GM10266 (cell line): ENCODE results near the gene NT5DC2.

Source experiments
- DNase-seq: peaks from one replicate; pipeline ENCODE4 v3.0.0; 2012; ENCODE audit errors: extremely low spot score
- TF ChIP-seq, protein P1 (sequence below): IDR thresholded peaks from 2 replicates; pipeline ENCODE4 v1.5.1; 2012; ENCODE audit warnings: mild to moderate bottlenecking, low read depth; ENCODE audit not compliant: control insufficient read depth, insufficient read depth; ENCODE audit errors: missing control alignments

NT5DC2 gene

DNA sequence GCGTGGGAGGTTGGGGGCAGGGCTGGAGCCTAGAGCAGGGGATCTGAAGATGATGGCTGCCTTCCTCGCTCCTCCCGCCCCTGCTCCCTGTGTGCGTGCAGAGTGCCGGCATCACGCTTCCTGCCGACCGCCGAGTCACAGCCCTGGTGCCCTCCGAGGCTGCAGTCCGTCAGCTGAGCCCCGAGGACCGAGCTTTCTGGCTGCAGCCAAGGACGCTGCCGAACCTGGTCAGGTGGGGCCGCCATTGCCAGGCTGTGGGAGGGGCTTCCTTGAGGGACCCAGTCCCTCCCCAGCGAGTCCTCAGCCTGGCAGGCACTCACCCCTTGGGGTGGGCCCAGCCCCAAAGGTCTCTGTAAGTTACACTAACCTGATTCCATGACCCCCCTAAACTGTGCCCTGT, 20.9 kb downstream of the NT5DC2 start:
- no peak for DNase-seq
- TF ChIP-seq, protein P1, sequence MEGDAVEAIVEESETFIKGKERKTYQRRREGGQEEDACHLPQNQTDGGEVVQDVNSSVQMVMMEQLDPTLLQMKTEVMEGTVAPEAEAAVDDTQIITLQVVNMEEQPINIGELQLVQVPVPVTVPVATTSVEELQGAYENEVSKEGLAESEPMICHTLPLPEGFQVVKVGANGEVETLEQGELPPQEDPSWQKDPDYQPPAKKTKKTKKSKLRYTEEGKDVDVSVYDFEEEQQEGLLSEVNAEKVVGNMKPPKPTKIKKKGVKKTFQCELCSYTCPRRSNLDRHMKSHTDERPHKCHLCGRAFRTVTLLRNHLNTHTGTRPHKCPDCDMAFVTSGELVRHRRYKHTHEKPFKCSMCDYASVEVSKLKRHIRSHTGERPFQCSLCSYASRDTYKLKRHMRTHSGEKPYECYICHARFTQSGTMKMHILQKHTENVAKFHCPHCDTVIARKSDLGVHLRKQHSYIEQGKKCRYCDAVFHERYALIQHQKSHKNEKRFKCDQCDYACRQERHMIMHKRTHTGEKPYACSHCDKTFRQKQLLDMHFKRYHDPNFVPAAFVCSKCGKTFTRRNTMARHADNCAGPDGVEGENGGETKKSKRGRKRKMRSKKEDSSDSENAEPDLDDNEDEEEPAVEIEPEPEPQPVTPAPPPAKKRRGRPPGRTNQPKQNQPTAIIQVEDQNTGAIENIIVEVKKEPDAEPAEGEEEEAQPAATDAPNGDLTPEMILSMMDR: no peak

DNA sequence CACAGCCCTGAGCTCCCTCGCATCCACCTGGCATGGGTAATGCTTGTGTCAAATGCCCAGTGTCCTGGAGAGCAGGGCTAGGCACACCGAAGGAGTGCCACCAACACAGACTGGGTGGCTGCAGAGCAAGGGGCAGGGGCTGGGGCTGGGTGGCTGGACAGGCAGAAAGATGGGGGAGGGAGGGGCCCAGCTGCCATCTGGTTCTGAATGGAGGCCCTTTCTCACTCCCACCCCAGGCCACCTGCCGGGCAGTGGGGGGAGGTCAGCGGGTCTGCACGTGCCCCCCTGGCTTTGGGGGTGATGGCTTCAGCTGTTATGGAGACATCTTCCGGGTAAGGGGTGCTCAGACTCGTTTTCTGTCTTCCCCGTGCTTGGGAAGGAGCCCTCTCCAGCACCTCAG, 21.6 kb downstream of the NT5DC2 start:
- no peak for DNase-seq
- TF ChIP-seq, protein P1: no peak

DNA sequence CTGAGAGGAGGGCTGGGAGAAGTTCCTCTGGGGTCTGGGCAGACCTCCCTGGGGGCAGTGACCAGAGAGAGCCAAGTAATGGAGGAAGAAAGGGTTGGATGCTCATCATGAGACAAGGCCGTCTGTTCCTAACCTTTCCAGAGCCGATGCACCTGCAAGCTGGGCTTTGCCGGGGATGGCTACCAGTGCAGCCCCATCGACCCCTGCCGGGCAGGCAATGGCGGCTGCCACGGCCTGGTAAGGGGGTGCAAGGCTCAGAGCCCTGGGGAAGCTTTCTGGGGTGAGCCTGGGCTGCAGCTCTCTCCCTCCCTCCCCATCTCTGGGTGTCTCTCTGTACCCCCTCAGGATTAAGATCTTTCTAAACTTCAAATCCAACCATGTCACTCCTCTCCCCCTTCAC, 22.1 kb downstream of the NT5DC2 start:
- TF ChIP-seq, protein P1: no peak
- DNase-seq: no peak

DNA sequence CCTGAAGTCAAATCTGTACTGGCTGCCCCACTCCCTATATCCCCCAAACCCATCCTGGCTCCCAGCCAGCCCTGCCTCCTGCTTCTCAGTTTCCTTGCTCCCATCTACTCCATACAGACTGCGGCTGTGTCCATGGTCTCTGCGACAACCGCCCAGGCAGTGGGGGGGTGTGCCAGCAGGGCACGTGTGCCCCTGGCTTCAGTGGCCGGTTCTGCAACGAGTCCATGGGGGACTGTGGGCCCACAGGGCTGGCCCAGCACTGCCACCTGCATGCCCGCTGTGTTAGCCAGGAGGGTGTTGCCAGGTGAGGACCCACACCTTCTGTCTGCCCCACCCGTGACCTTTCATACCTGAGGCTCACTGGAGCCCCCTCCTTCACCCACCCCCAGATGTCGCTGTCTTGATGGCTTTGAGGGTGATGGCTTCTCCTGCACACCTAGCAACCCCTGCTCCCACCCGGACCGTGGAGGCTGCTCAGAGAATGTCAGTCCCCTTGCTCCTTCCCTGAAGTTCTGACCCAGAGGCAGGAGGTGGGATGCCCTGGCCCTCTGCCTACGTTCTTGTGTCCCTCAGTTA, 23.8 kb downstream of the NT5DC2 start:
- no peak for DNase-seq

DNA sequence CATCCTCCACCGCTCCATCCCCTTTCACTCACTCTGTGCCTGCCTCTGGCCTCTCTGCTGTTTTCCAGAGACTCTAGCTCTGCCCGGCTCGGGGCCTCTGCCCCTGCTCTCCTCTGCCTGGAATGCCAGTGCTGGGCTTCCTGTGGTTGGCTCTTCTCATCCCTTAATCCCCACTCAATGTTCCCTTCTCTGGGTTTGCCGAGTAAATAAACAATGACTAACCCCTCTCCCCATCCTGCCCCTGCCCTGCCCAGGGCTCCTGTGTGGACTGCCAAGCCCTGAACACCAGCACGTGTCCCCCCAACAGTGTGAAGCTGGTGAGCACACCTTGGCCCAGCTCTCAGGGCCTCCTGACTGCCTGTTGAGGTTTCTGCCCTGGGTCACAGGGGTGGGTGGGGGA, 26.3 kb downstream of the NT5DC2 start:
- DNase-seq: no peak
- TF ChIP-seq, protein P1: no peak

More for the DNA sequence above, 23.8 kb downstream of the NT5DC2 start:
- TF ChIP-seq, protein P1: no peak

DNA sequence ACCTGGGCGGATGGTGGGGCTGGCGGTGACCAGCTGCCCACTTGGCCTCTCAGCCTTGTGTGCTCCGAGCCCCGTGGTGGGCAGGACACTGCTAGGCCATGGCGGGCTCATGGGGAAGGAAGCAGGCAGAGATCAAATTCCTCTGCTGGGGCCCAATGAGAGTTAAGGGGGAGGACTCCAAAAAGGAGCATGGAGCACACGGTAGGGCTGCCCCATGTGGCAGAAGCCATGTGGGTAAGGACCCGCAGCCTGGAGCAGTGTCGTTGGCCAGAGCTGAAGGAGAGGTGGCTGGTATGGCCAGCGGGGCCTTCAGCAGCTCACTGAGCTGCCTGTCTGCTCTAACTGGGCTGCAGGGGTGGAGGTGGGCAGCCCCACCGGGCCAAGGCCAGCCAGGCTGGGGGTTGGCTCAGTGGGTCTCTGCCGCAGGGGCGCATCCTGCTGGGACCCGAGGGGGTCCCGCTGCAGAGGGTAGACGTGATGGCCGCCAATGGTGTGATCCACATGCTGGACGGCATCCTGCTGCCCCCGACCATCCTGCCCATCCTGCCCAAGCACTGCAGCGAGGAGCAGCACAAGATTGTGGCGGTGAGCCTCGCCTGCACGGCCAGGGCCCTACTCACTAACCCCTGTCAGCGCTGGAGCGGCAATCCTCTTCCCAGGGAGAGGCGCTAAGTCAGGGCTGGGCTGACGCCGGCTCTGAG, 27.2 kb downstream of the NT5DC2 start:
- TF ChIP-seq, protein P1: no peak
- DNase-seq: no peak

DNA sequence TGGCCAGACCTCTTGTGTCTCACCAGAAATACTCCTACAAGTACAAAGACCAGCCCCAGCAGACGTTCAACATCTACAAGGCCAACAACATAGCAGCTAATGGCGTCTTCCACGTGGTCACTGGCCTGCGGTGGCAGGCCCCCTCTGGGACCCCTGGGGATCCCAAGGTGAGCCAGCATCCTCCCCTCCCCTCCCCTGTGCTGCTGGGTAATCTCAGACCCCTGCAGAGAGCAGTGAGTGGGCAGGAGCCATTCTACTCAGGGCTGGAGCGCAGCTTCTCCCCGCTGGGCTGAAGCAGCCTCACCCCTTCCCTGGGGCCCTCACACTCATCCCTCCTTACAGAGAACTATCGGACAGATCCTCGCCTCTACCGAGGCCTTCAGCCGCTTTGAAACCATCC, 28.7 kb downstream of the NT5DC2 start:
- no peak for DNase-seq
- TF ChIP-seq, protein P1: no peak
